GM10248 (cell line): Measurements from ENCODE around the gene RAB11FIP2.
A peak's percentile ranks its signal among the peaks of the same experiment; 100 is the strongest.
"Not testable (repeated sequence)": the region's sequence is repeated elsewhere in the genome, so short reads cannot be mapped to it uniquely, and the experiment has no call there.

Experiments used
- CTCF ChIA-PET: fragments of 300-600 bp; sonication (Branson Sonifier 250); formaldehyde crosslinking; extraction: SDS; loops from one replicate; lab custom pipeline; 2021; ENCODE audit warnings: antibody characterized with exemption; lab: Yijun Ruan, JAX
- POLR2A ChIA-PET: fragments of 350-650 bp; sonication (Branson Sonifier 250); formaldehyde crosslinking; extraction: SDS; loops from one replicate; lab custom pipeline; 2020; ENCODE audit warnings: antibody characterized with exemption; lab: Yijun Ruan, JAX
- DNase-seq: peaks from one replicate; pipeline ENCODE4 v3.0.0; 2012; ENCODE audit errors: extremely low spot score
- CTCF ChIP-seq: IDR thresholded peaks from 2 replicates; pipeline ENCODE4 v1.5.1; 2012; ENCODE audit warnings: mild to moderate bottlenecking, low read depth; ENCODE audit errors: extremely low read depth, missing control alignments, control extremely low read depth

RAB11FIP2 gene

GRCh38 chr10:118046395-118047156, at the start of gene RAB11FIP2:
Gene RAB11FIP2 (minus strand): TSS chr10:118046941. CDS start chr10:118046163, 778 bp downstream.
- ChIA-PET POLR2A (interaction anchor here (0.5 kb wide), 1 partner anchor 40 kb away, joined by 3 read pairs; no protein-coding TSS in a partner anchor), CTCF (no interaction called here)
- peak; percentile 7 for TF ChIP-seq CTCF
- peak; percentile 97 for DNase-seq

GRCh38 chr10:118096022-118096421, 49.3 kb upstream of the RAB11FIP2 start:
- no peak for DNase-seq
- ChIA-PET CTCF (no interaction called here), POLR2A (no interaction called here)
- no peak for TF ChIP-seq CTCF

- no peak for DNase-seq
- ChIA-PET CTCF (interaction anchor here (2.4 kb wide), 1 partner anchor 14 kb away, joined by 9 read pairs; no protein-coding TSS in a partner anchor), POLR2A (no interaction called here)
- TF ChIP-seq CTCF = no peak
Observed at GRCh38 chr10:118092209-118092608, 45.5 kb upstream of the RAB11FIP2 start.

- no peak for TF ChIP-seq CTCF
- CTCF ChIA-PET = interaction anchor here (0.7 to 1.6 kb wide), 5 partner anchors 10 to 286 kb away, joined by 3 to 5 read pairs (median 3); no protein-coding TSS in a partner anchor
- POLR2A ChIA-PET = no interaction called here
- DNase-seq = no peak
Observed at GRCh38 chr10:118080817-118081216, 34.1 kb upstream of the RAB11FIP2 start.

GRCh38 chr10:118076705-118077104, 30.0 kb upstream of the RAB11FIP2 start:
- CTCF ChIA-PET = interaction anchor here (0.7 to 1.3 kb wide), 4 partner anchors 8 to 580 kb away, joined by 3 to 5 read pairs (median 4); no protein-coding TSS in a partner anchor
- POLR2A ChIA-PET = no interaction called here
- no peak for DNase-seq
- no peak for TF ChIP-seq CTCF

GRCh38 chr10:118072840-118073239, 26.1 kb upstream of the RAB11FIP2 start:
- POLR2A ChIA-PET = no interaction called here
- CTCF ChIA-PET = no interaction called here
- no peak for TF ChIP-seq CTCF
- no peak for DNase-seq

GRCh38 chr10:118067389-118067788, 20.6 kb upstream of the RAB11FIP2 start:
- POLR2A ChIA-PET = not testable (repeated sequence)

More at GRCh38 chr10:118067389-118067788, 20.6 kb upstream of the RAB11FIP2 start:
- DNase-seq, CTCF ChIA-PET: not testable (repeated sequence)
